ENCODE data around the gene GASK1B. TPM values are rescaled to one million over a fixed set of nuclear protein-coding genes. Genes with fewer than 3 reads are reported as not detected.

Gene GASK1B
- 63.1 and 83.1 TPM in 2 replicates for total RNA-seq (2014; rRNA removed; shearing (Covaris generic))
- 31.5 and 50.2 TPM in 2 replicates for polyA plus RNA-seq (2014; cell fraction: nucleus; rRNA removed)

- DNase-seq (ENCODE audit: extremely low read depth, low read depth): peak; percentile 68
Observed at GRCh38 chr4:158172261-158173258, at the start of gene GASK1B. Gene GASK1B (minus strand): TSS chr4:158173025. CDS start chr4:158171375, 1,650 bp downstream.

GRCh38 chr4:158219623-158220022 lies 46.8 kb upstream of the GASK1B start:
- DNase-seq (ENCODE audit: extremely low read depth, low read depth): no peak

GRCh38 chr4:158217763-158218162 lies 44.9 kb upstream of the GASK1B start:
- DNase-seq (ENCODE audit: extremely low read depth, low read depth): no peak

- DNase-seq (ENCODE audit: extremely low read depth, low read depth): no peak
Observed at GRCh38 chr4:158214856-158215255, 42.0 kb upstream of the GASK1B start.

- no peak for DNase-seq (ENCODE audit: extremely low read depth, low read depth)
Observed at GRCh38 chr4:158213466-158213865, 40.6 kb upstream of the GASK1B start.

- DNase-seq (ENCODE audit: extremely low read depth, low read depth): peak; percentile 31
Observed at GRCh38 chr4:158211222-158211621, 38.4 kb upstream of the GASK1B start.

- peak; percentile 96 for DNase-seq (ENCODE audit: extremely low read depth, low read depth)
Observed at GRCh38 chr4:158209825-158210807, 37.3 kb upstream of the GASK1B start, which contains the start of gene TMEM144. Gene TMEM144 (plus strand): TSS chr4:158210486. CDS start chr4:158212668, 2,182 bp downstream.

GRCh38 chr4:158208963-158209640 lies 36.3 kb upstream of the GASK1B start:
- peak; percentile 44 for DNase-seq (ENCODE audit: extremely low read depth, low read depth)

- DNase-seq (ENCODE audit: extremely low read depth, low read depth): no peak
Observed at GRCh38 chr4:158203929-158204328, 31.1 kb upstream of the GASK1B start.

- DNase-seq (ENCODE audit: extremely low read depth, low read depth): no peak
Observed at GRCh38 chr4:158203436-158203835, 30.6 kb upstream of the GASK1B start.

- no peak for DNase-seq (ENCODE audit: extremely low read depth, low read depth)
Observed at GRCh38 chr4:158202481-158202880, 29.7 kb upstream of the GASK1B start.

- DNase-seq (ENCODE audit: extremely low read depth, low read depth): no peak
Observed at GRCh38 chr4:158201876-158202275, 29.1 kb upstream of the GASK1B start.

GRCh38 chr4:158201322-158201721 lies 28.5 kb upstream of the GASK1B start:
- no peak for DNase-seq (ENCODE audit: extremely low read depth, low read depth)

- DNase-seq (ENCODE audit: extremely low read depth, low read depth): no peak
Observed at GRCh38 chr4:158200214-158200613, 27.4 kb upstream of the GASK1B start.

GRCh38 chr4:158197194-158197776 lies 24.5 kb upstream of the GASK1B start:
- no peak for DNase-seq (ENCODE audit: extremely low read depth, low read depth)

GRCh38 chr4:158195297-158195696 lies 22.5 kb upstream of the GASK1B start:
- no peak for DNase-seq (ENCODE audit: extremely low read depth, low read depth)

- peak; percentile 57 for DNase-seq (ENCODE audit: extremely low read depth, low read depth)
Observed at GRCh38 chr4:158193171-158193749, 20.4 kb upstream of the GASK1B start.

GRCh38 chr4:158192439-158193158 lies 19.8 kb upstream of the GASK1B start:
- no peak for DNase-seq (ENCODE audit: extremely low read depth, low read depth)

GRCh38 chr4:158190718-158191117 lies 17.9 kb upstream of the GASK1B start:
- no peak for DNase-seq (ENCODE audit: extremely low read depth, low read depth)

All from NCI-H460 (cell line).